AG04450 (cell line): Measurements from ENCODE around the gene CCNJ. TPM values are rescaled to one million over a fixed set of nuclear protein-coding genes. Genes with fewer than 3 reads are reported as not detected.

Experiments
- CTCF ChIA-PET: fragments of 300-600, 350-600 bp; formaldehyde crosslinking; extraction: SDS; loops from one replicate; lab custom pipeline; 2022; ENCODE audit warnings: antibody characterized with exemption, inconsistent platforms; lab: Charles Lee
- POLR2A ChIA-PET: fragments of 350-600 bp; formaldehyde crosslinking; extraction: SDS; loops from one replicate; lab custom pipeline; 2021; ENCODE audit warnings: antibody characterized with exemption, inconsistent platforms; lab: Yijun Ruan, JAX
- DNase-seq: peaks from one replicate; pipeline ENCODE4 v3.0.0-alpha.2; 2011; ENCODE audit warnings: low read depth, low spot score
- H3K27ac ChIP-seq: one replicate; pipeline ENCODE4 v1.5.1; 2012; ENCODE audit warnings: low read depth, low read length, control low read depth
- H3K27me3 ChIP-seq: one replicate; pipeline ENCODE4 v1.6.0; 2012; ENCODE audit warnings: low read length; ENCODE audit not compliant: control insufficient read depth, insufficient read depth
- H3K4me3 ChIP-seq: 2 replicates; pipeline ENCODE4 v1.5.1; 2011; ENCODE audit warnings: mild to moderate bottlenecking, low read depth, low read length, control low read depth
- H3K9me3 ChIP-seq: 2 replicates; pipeline ENCODE4 v1.5.1; 2012; ENCODE audit warnings: low read length; ENCODE audit not compliant: control insufficient read depth, insufficient read depth
- polyA plus RNA-seq: library from polyadenylated mRNA; depleted of rRNA; stranded (reverse); fragments of >200 nt; gene quantifications from 2 replicates; pipeline ENCODE4 v1.2.3, GENCODE V29; 2011
- TF ChIP-seq, protein P1 (sequence below): IDR thresholded peaks from 2 replicates; pipeline ENCODE4 v1.5.1; 2011; ENCODE audit warnings: low read depth, low read length, control low read depth, inconsistent platforms

The CCNJ gene
- polyA plus RNA-seq, 1 experiment = 8.4 TPM

DNA sequence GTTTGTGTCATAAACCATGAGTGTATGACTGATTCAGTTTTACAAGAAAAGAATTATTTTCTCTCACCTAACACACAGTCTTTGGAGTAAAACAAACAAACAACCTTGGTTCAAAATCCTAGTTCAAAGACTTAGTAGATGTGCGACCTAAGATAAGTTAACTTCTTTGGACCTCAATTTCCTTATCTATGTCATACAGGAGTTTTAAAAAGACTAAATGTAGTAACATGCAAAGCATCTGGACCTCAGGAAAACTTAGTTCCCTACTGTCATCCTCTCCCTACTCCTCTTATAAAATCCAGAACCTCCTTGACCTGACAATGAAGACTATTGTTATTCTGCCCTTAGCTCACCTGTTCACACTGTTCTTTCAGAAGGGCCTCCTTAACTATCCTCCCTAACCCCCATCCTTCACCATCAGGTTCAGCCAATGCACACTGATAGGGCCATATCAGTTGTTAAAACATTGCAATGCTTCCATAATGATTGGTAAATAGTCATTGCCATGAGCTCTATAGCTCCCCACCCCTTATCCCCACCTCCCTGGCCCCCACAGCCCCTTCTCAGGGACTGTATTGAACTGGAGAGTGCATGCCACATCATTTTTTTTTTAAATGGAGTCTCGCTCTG is 28.8 kb upstream of the CCNJ start:
- ChIA-PET POLR2A (no interaction called here), CTCF (interaction anchor here (0.6 to 6.9 kb wide), 4 partner anchors 28 to 323 kb away, joined by 4 to 90 read pairs (median 4); partner anchors contain the start of gene ZNF518A)
- Histone ChIP-seq H3K27ac (no peak overlapping the region), H3K27me3 (no peaks in the 10 kb centered on the region), H3K9me3 (no peaks in the 10 kb centered on the region), H3K4me3 (no peak overlapping the region)
- TF ChIP-seq, protein P1, sequence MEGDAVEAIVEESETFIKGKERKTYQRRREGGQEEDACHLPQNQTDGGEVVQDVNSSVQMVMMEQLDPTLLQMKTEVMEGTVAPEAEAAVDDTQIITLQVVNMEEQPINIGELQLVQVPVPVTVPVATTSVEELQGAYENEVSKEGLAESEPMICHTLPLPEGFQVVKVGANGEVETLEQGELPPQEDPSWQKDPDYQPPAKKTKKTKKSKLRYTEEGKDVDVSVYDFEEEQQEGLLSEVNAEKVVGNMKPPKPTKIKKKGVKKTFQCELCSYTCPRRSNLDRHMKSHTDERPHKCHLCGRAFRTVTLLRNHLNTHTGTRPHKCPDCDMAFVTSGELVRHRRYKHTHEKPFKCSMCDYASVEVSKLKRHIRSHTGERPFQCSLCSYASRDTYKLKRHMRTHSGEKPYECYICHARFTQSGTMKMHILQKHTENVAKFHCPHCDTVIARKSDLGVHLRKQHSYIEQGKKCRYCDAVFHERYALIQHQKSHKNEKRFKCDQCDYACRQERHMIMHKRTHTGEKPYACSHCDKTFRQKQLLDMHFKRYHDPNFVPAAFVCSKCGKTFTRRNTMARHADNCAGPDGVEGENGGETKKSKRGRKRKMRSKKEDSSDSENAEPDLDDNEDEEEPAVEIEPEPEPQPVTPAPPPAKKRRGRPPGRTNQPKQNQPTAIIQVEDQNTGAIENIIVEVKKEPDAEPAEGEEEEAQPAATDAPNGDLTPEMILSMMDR = no peak
- no peak for DNase-seq

GRCh38 chr10:96017191-96017687 is 26.1 kb upstream of the CCNJ start:
- Histone ChIP-seq H3K4me3 (no peak overlapping the region), H3K27ac (no peak overlapping the region), H3K9me3 (no peaks in the 10 kb centered on the region), H3K27me3 (no peaks in the 10 kb centered on the region)
- TF ChIP-seq, protein P1 = peak; percentile 78
- DNase-seq = peak; percentile 23
- POLR2A ChIA-PET = no interaction called here
- CTCF ChIA-PET = interaction anchor here (0.6 to 6.9 kb wide), 62 partner anchors 8 to 1193 kb away, joined by 3 to 93 read pairs (median 4); partner anchors contain the start of genes CCNJ, TCTN3, TLL2 and ZNF518A

- Histone ChIP-seq H3K27ac (no peak overlapping the region), H3K4me3 (no peak overlapping the region), H3K27me3 (no peaks in the 10 kb centered on the region), H3K9me3 (no peaks in the 10 kb centered on the region)
- ChIA-PET POLR2A (no interaction called here), CTCF (no interaction called here)
- TF ChIP-seq, protein P1 = no peak
- DNase-seq = no peak
These were observed 22.1 kb upstream of the CCNJ start for GRCh38 chr10:96021332-96021731.

- Histone ChIP-seq H3K27me3 (no peaks in the 10 kb centered on the region), H3K27ac (no peak overlapping the region), H3K9me3 (no peaks in the 10 kb centered on the region), H3K4me3 (no peak overlapping the region)
- ChIA-PET POLR2A (no interaction called here), CTCF (no interaction called here)
- DNase-seq = no peak
- TF ChIP-seq, protein P1 = no peak
These were observed 20.6 kb upstream of the CCNJ start for GRCh38 chr10:96022739-96023138.

DNA sequence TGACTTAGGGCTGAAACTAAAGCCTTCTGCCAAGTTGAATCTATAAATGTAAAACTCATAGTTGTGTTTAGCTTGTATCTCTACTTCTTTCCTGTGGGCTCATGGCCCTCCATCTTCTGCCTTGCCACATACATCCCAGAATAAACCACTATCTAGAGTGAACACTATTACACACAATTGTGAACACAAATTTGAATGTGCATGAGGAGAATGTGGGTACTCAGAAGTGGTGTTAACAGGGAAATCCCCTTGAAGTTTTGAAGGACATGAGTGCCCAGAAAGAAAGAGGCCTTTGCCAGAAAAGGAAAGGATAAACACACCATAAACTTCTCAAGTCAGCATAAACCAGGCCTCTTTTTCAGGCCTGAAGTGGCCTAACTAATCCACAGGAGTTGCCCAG is 20.2 kb upstream of the CCNJ start:
- ChIA-PET CTCF (interaction anchor here (1.1 kb wide), 1 partner anchor 311 kb away, joined by 3 read pairs; no protein-coding TSS in a partner anchor), POLR2A (interaction anchor here (0.6 kb wide), 1 partner anchor 157 kb away, joined by 3 read pairs; no protein-coding TSS in a partner anchor)
- H3K27ac ChIP-seq = no peak overlapping the region
- no peaks in the 10 kb centered on the region for H3K9me3 ChIP-seq
- no peak overlapping the region for H3K4me3 ChIP-seq
- TF ChIP-seq, protein P1 = no peak
- H3K27me3 ChIP-seq = no peaks in the 10 kb centered on the region
- no peak for DNase-seq
